GM13976 (cell line): ENCODE results near the gene GCNT1.
"Not testable (repeated sequence)": the region's sequence is repeated elsewhere in the genome, so short reads cannot be mapped to it uniquely, and the experiment has no call there.

Experiments used
- DNase-seq: peaks from one replicate; pipeline ENCODE4 v3.0.0; 2012; ENCODE audit warnings: low spot score
- CTCF ChIP-seq: IDR thresholded peaks from 2 replicates; pipeline ENCODE4 v1.5.1; 2012; ENCODE audit warnings: borderline replicate concordance, mild to moderate bottlenecking; ENCODE audit not compliant: insufficient read depth; ENCODE audit errors: extremely low read depth, missing control alignments, control extremely low read depth
- in situ Hi-C: fragments of 300-500 bp; cut with MboI; formaldehyde crosslinking; loops from one replicate; pipeline ENCODE4 v1.12.0; 2022; ENCODE audit warnings: low sequenced_read_pairs, mixed read lengths, inconsistent platforms; ENCODE audit not compliant: unreplicated experiment

GCNT1 gene

DNA sequence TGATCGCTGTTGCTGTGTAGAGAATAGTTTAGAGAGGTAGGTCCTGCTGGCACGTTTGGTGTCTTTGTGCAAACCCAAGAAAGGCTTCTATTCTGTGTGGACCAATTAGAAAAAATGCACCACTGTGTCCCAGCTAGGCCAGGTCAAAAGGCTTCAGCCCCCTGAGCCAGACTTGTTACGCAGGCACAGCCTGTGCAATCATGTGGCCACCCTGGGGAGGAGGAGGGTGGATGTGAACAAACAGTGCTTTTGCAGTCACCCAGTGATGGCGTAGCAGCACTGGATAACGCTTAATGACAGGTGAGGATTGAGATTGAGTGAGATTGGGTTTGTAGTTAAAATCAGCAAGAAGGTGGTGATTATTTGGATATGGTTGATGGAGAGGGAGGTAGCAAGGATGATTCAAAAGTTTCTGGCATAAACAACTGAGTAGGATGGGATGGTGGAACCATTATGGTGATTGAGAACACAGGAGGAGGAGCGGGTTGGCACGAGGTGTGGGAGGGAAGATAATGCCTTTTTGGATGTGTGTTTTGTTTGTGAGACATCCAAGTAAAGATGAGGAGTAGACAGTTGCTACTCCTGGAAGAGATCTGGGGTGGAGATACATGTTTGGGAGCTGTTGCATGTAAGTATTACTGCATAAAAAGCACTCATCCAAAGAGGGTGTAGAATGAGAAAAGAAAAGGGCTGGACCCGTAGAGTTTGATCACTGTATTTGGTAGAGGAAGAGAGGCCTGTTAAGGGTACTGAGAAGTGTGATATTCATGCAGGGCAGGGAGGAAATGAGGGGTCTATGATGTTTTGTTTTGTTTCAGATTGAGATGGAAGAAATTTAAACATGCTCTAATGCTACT is 6.7 kb downstream of the GCNT1 start:
- no peak for DNase-seq
- in situ Hi-C loops: loop anchor here (10.0 kb wide), 1 partner anchor 109 kb away; no protein-coding TSS in a partner anchor
- TF ChIP-seq CTCF: no peak

DNA sequence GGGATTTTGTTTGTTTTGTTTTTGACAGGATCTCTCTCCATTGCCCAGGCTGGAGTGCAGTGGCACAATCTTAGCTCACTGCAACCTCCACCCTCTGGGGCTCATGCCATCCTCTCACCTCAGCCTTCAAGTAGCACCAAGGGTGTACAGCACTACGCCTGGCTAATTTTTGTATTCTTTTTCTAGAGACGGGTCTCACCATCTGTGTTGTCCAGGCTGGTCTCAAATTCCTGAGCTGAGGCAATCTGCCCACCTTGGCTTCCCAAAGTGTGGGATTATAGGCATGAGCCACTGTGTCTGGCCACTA is 7.3 kb downstream of the GCNT1 start:
- in situ Hi-C loops: loop anchor here (10.0 kb wide), 1 partner anchor 109 kb away; no protein-coding TSS in a partner anchor
- DNase-seq: no peak
- TF ChIP-seq CTCF: no peak

GRCh38 chr9:76474419-76474818 is 15.4 kb downstream of the GCNT1 start:
- in situ Hi-C loops: no loop called here
- DNase-seq: no peak

GRCh38 chr9:76475686-76476085 is 16.7 kb downstream of the GCNT1 start:
- in situ Hi-C loops: no loop called here
- TF ChIP-seq CTCF: no peak

More at GRCh38 chr9:76474419-76474818, 15.4 kb downstream of the GCNT1 start:
- no peak for TF ChIP-seq CTCF

GRCh38 chr9:76477818-76478217 is 18.8 kb downstream of the GCNT1 start:
- in situ Hi-C loops, DNase-seq: not testable (repeated sequence)

More at GRCh38 chr9:76475686-76476085, 16.7 kb downstream of the GCNT1 start:
- no peak for DNase-seq

GRCh38 chr9:76478226-76478625 is 19.2 kb downstream of the GCNT1 start:
- no peak for DNase-seq
- no peak for TF ChIP-seq CTCF

GRCh38 chr9:76479337-76479736 is 20.4 kb downstream of the GCNT1 start:
- DNase-seq, in situ Hi-C loops: not testable (repeated sequence)

More at GRCh38 chr9:76478226-76478625, 19.2 kb downstream of the GCNT1 start:
- in situ Hi-C loops: no loop called here
